ENCODE data around the gene VSIR. TPM values are rescaled to one million over a fixed set of nuclear protein-coding genes. Genes with fewer than 3 reads are reported as not detected.

The VSIR gene
- total and polyA plus RNA-seq, 2 donors, result 25.2 to 51.8 TPM

DNA sequence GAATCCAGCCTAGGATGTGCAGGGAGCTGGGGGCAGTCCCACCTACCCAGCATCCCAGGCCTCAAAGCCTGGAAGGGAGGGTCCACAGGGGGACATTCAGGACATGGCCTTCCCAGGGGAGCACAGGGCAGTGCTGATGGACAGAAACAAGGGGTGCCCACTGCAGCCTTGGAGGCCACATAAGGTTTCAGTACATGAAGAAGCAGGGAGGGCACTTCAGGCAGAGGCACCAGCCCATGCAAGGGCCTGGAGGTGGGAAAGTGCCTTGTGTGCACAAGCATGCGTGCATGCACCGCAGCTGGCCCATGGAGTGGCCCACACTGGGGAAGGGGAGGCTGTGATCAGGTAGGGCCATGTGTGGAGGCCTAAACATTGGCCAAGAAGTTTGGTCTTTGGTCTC, 62.8 kb downstream of the VSIR start:
- no peak overlapping the region for H3K4me3 ChIP-seq (ENCODE audit: low read length in 2 of 2)
- H3K27ac ChIP-seq (ENCODE audit: low read depth in 1 of 2, low read length in 1 of 2), result no peak overlapping the region
- 100% methylated on average over 2 of the region's 2 CpGs for WGBS
- H3K36me3 ChIP-seq (ENCODE audit: control insufficient read depth in 2 of 2, insufficient read depth in 2 of 2, low read length in 1 of 2), result peaks cover 0 to 3% of the 10 kb centered on the region in 2 donors
- peaks cover 30 to 50% of the 10 kb centered on the region in 2 donors for H3K4me1 ChIP-seq (ENCODE audit: control insufficient read depth in 2 of 2, insufficient read depth in 2 of 2, low read length in 2 of 2)
- DNase-seq (ENCODE audit: low read depth in 6 of 9, low spot score in 9 of 9), result no peak
- H3K9me3 ChIP-seq (ENCODE audit: control insufficient read depth in 2 of 2, insufficient read depth in 1 of 2, low read length in 1 of 2), result peaks cover 0 to 3% of the 10 kb centered on the region in 2 donors
- H3K27me3 ChIP-seq (ENCODE audit: control insufficient read depth in 2 of 2, insufficient read depth in 1 of 2, low read length in 1 of 2), result no peaks in the 10 kb centered on the region

DNA sequence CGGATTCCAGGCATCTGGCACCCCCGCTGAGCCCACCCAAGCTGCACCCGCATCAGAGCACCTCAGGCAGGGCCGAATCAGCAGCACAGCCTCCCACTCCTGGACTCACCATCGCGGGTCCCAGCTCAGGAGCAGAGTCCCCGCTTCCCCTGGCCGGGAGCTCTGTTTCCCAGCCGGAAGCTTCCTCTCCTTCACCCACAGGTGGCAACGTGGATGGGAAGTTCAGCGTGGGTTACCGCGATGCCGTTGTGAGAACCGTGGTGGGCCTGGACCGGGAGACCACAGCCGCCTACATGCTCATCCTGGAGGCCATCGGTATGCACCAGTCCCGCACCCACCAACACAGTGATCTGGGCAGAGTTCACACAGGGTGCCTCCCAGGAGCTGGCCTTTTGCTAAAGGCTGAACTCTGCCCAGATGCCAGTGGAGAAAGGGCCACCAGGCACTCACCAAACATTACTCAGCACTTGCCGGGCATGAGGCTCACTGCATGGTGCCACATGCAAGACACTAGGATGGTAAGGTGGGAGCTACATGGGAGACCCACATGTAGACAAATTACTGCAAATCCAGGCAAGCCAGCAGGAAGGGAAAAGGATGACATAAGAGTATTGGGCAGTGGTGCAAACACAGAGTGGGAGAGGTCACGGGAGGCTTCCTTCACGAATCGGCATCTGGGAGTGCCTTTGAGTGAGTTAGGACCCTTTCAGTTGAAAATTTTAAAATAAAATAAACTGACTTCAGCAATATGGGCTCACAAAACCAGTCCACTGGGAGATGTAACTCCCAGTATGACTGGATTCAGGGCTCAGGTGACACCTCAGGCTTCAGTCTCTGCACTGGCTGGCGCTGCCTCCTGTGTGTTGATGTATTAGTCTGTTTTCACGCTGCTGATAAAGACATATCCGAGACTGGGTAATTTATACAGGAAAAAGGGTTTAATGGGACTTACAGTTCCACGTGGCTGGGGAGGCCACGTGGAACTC, 64.1 kb downstream of the VSIR start:
- Histone ChIP-seq H3K9me3 (ENCODE audit: control insufficient read depth in 2 of 2, insufficient read depth in 1 of 2, low read length in 1 of 2) (peaks cover 0 to 3% of the 10 kb centered on the region in 2 donors), H3K27me3 (ENCODE audit: control insufficient read depth in 2 of 2, insufficient read depth in 1 of 2, low read length in 1 of 2) (no peaks in the 10 kb centered on the region), H3K27ac (ENCODE audit: low read depth in 1 of 2, low read length in 1 of 2) (no peak overlapping the region), H3K4me3 (ENCODE audit: low read length in 2 of 2) (no peak overlapping the region), H3K4me1 (ENCODE audit: control insufficient read depth in 2 of 2, insufficient read depth in 2 of 2, low read length in 2 of 2) (peaks cover 19 to 37% of the 10 kb centered on the region in 2 donors), H3K36me3 (ENCODE audit: control insufficient read depth in 2 of 2, insufficient read depth in 2 of 2, low read length in 1 of 2) (no peaks in the 10 kb centered on the region)
- DNase-seq (ENCODE audit: low read depth in 6 of 9, low spot score in 9 of 9), result no peak
- WGBS, result 83% methylated on average over 28 of the region's 28 CpGs

DNA sequence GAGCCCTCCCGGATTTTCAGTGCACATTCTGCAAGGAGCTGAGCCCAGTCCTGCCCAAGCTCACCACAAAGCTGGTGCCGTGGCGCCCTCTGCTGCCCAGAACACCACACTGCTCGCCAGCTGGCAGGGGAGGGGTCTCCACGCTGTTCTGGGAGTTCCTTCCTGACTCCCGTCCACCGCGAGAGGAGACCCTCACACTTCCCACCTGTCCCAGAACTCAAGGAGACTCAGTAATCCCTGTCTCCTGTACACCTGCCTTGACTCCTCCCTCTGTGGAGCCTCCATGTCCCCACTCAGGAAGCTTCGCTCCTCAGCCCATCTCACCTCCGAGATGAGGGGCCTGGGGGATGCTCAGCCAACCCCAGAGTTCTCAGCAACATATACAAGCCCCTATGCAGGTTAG, 65.0 kb downstream of the VSIR start:
- peaks cover 0 to 2% of the 10 kb centered on the region in 2 donors for H3K9me3 ChIP-seq (ENCODE audit: control insufficient read depth in 2 of 2, insufficient read depth in 1 of 2, low read length in 1 of 2)
- no peaks in the 10 kb centered on the region for H3K27me3 ChIP-seq (ENCODE audit: control insufficient read depth in 2 of 2, insufficient read depth in 1 of 2, low read length in 1 of 2)
- H3K27ac ChIP-seq (ENCODE audit: low read depth in 1 of 2, low read length in 1 of 2), result no peak overlapping the region
- peak in 5 of 9 donors; percentile 24 to 72 (median 48) for DNase-seq (ENCODE audit: low read depth in 6 of 9, low spot score in 9 of 9)
- no peak overlapping the region for H3K4me3 ChIP-seq (ENCODE audit: low read length in 2 of 2)
- peaks cover 11 to 28% of the 10 kb centered on the region in 2 donors for H3K4me1 ChIP-seq (ENCODE audit: control insufficient read depth in 2 of 2, insufficient read depth in 2 of 2, low read length in 2 of 2)
- 23% methylated on average over 10 of the region's 10 CpGs for WGBS
- no peaks in the 10 kb centered on the region for H3K36me3 ChIP-seq (ENCODE audit: control insufficient read depth in 2 of 2, insufficient read depth in 2 of 2, low read length in 1 of 2)

DNA sequence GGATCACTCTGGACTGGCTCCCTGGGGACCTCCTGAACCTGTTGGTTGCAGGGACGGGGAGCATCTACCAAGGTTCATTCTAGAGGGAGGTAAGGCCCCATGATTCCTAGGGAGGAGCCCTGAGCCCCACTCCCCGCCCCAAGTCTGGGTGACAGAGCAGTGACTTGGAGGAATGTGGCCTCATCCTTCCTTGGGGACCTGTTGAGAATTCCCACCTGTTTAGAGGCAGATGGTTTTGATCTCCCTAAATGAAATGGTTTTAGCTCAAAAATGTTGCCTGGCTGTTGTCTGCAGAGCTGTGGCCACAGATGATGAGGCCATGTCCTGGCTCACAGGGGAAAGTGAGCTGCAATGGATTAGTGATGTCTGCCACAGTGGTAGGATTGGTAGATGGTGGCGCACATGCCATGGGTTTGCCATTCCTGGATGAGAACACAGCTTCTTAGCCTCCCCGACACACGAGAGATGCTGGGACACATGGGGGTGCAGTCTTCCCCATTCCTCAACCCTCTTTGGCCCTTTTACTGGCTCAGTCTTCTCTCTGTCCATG, 66.0 kb downstream of the VSIR start:
- H3K27ac ChIP-seq (ENCODE audit: low read depth in 1 of 2, low read length in 1 of 2), result no peak overlapping the region
- H3K36me3 ChIP-seq (ENCODE audit: control insufficient read depth in 2 of 2, insufficient read depth in 2 of 2, low read length in 1 of 2), result no peaks in the 10 kb centered on the region
- no peaks in the 10 kb centered on the region for H3K9me3 ChIP-seq (ENCODE audit: control insufficient read depth in 2 of 2, insufficient read depth in 1 of 2, low read length in 1 of 2)
- WGBS, result 96% methylated on average over 5 of the region's 5 CpGs
- no peaks in the 10 kb centered on the region for H3K27me3 ChIP-seq (ENCODE audit: control insufficient read depth in 2 of 2, insufficient read depth in 1 of 2, low read length in 1 of 2)
- no peak for DNase-seq (ENCODE audit: low read depth in 6 of 9, low spot score in 9 of 9)
- H3K4me3 ChIP-seq (ENCODE audit: low read length in 2 of 2), result no peak overlapping the region
- peaks cover under 1 to 18% of the 10 kb centered on the region in 2 donors for H3K4me1 ChIP-seq (ENCODE audit: control insufficient read depth in 2 of 2, insufficient read depth in 2 of 2, low read length in 2 of 2)

DNA sequence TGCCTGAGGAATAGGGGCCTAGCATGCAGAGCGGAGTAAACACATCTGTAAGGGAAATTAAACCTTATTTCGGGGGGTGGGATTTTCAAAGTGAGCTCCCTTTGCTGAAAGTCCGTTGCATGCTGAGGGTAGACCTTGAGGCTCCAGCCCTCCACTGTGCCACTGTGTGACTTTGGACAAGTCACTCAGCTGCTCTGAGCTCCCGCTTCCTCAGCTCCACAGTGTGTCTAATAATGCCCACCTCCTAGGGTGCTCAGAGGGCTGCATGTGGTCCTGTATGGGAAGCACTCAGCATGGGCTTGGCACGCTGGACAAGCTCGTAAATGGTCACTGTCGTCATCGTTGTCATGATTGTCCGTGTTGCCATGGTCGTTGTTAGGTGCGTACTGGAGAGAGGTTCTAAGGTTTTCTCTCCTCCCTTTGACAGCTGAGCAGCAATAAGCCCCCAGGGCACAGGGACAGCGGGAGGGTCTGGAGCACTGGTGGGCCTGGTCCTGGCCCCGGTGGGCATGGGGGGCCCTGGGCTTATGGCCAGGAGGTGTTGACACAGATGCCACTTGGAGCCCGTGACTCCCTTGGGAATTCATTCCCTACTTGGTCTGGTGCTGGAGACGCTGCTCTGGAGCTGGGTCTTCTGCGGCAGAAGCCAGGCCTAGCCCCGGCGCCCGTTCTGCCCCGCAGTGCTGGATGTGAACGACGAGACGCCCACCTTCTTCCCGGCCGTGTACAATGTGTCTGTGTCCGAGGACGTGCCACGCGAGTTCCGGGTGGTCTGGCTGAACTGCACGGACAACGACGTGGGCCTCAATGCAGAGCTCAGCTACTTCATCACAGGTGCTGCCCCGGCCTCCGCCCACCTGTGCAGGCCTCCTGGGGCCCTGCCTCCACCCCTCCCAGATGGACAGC, 66.9 kb downstream of the VSIR start:
- Histone ChIP-seq H3K4me1 (ENCODE audit: control insufficient read depth in 2 of 2, insufficient read depth in 2 of 2, low read length in 2 of 2) (peaks cover 0 to 10% of the 10 kb centered on the region in 2 donors), H3K27ac (ENCODE audit: low read depth in 1 of 2, low read length in 1 of 2) (no peak overlapping the region), H3K27me3 (ENCODE audit: control insufficient read depth in 2 of 2, insufficient read depth in 1 of 2, low read length in 1 of 2) (no peaks in the 10 kb centered on the region), H3K4me3 (ENCODE audit: low read length in 2 of 2) (no peak overlapping the region), H3K36me3 (ENCODE audit: control insufficient read depth in 2 of 2, insufficient read depth in 2 of 2, low read length in 1 of 2) (no peaks in the 10 kb centered on the region), H3K9me3 (ENCODE audit: control insufficient read depth in 2 of 2, insufficient read depth in 1 of 2, low read length in 1 of 2) (no peaks in the 10 kb centered on the region)
- no peak for DNase-seq (ENCODE audit: low read depth in 6 of 9, low spot score in 9 of 9)
- 97% methylated on average over 35 of the region's 35 CpGs for WGBS

DNA sequence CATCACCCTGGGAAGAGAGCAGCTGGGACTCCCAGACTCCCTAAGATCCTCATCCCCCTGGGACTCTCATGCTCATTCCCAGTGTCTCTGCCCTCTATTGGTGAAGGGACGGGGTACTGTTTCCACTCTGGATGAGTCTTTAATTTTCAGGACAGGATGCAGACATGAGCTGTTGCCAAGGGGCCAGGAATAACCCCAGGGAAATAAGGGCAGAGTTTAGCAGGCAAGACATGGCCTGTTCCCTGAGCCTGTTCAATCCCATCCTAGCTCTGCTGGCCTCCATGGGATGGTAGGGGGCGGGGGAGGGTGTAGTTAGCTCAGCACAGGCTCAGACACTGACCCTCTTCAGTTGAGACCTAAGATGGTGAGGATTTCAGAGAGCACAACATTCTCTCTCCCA, 67.7 kb downstream of the VSIR start:
- no peaks in the 10 kb centered on the region for H3K36me3 ChIP-seq (ENCODE audit: control insufficient read depth in 2 of 2, insufficient read depth in 2 of 2, low read length in 1 of 2)
- H3K27ac ChIP-seq (ENCODE audit: low read depth in 1 of 2, low read length in 1 of 2), result no peak overlapping the region
- WGBS, result 93% methylated on average over 2 of the region's 2 CpGs
- no peak overlapping the region for H3K4me3 ChIP-seq (ENCODE audit: low read length in 2 of 2)
- H3K9me3 ChIP-seq (ENCODE audit: control insufficient read depth in 2 of 2, insufficient read depth in 1 of 2, low read length in 1 of 2), result no peaks in the 10 kb centered on the region
- no peak for DNase-seq (ENCODE audit: low read depth in 6 of 9, low spot score in 9 of 9)
- H3K4me1 ChIP-seq (ENCODE audit: control insufficient read depth in 2 of 2, insufficient read depth in 2 of 2, low read length in 2 of 2), result peaks cover 0 to 10% of the 10 kb centered on the region in 2 donors
- no peaks in the 10 kb centered on the region for H3K27me3 ChIP-seq (ENCODE audit: control insufficient read depth in 2 of 2, insufficient read depth in 1 of 2, low read length in 1 of 2)

DNA sequence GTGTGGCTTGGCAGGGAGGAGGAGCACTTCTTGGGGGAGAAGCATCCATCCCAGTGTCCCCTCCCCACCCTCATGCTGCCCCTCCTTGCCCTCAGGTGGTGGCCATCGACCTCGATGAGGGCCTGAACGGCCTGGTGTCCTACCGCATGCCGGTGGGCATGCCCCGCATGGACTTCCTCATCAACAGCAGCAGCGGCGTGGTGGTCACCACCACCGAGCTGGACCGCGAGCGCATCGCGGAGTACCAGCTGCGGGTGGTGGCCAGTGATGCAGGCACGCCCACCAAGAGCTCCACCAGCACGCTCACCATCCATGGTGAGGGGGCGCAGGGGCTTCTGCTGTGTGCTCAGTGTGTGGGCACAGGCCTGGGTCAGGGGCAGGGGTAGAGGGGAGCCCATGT, 68.5 kb downstream of the VSIR start:
- no peaks in the 10 kb centered on the region for H3K27me3 ChIP-seq (ENCODE audit: control insufficient read depth in 2 of 2, insufficient read depth in 1 of 2, low read length in 1 of 2)
- no peaks in the 10 kb centered on the region for H3K9me3 ChIP-seq (ENCODE audit: control insufficient read depth in 2 of 2, insufficient read depth in 1 of 2, low read length in 1 of 2)
- no peak overlapping the region for H3K4me3 ChIP-seq (ENCODE audit: low read length in 2 of 2)
- H3K4me1 ChIP-seq (ENCODE audit: control insufficient read depth in 2 of 2, insufficient read depth in 2 of 2, low read length in 2 of 2), result peaks cover 0 to 10% of the 10 kb centered on the region in 2 donors
- H3K27ac ChIP-seq (ENCODE audit: low read depth in 1 of 2, low read length in 1 of 2), result no peak overlapping the region
- DNase-seq (ENCODE audit: low read depth in 6 of 9, low spot score in 9 of 9), result no peak
- WGBS, result 97% methylated on average over 18 of the region's 18 CpGs
- H3K36me3 ChIP-seq (ENCODE audit: control insufficient read depth in 2 of 2, insufficient read depth in 2 of 2, low read length in 1 of 2), result no peaks in the 10 kb centered on the region

DNA sequence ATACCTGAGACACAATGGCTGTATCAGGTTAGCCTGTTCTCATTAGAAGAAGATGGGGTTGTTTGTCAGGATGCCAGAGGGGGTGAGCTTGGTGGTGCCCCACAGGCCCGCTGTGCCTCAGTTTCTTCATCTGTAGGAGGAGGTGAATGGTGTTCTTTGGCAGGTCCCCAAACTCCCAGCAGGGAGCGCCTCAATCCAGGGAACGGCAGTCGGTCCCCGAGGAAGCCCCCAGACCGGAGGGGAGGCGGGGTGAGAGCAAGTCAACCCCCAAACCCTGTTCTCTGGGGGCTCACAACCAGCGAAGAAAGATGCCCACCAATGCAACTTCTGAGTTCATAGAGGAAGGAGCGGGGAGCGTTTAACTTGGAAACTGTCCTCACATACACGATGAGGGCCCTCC, 69.7 kb downstream of the VSIR start:
- no peak for DNase-seq (ENCODE audit: low read depth in 6 of 9, low spot score in 9 of 9)
- 95% methylated on average over 11 of the region's 11 CpGs for WGBS
- H3K36me3 ChIP-seq (ENCODE audit: control insufficient read depth in 2 of 2, insufficient read depth in 2 of 2, low read length in 1 of 2), result no peaks in the 10 kb centered on the region
- no peak overlapping the region for H3K27ac ChIP-seq (ENCODE audit: low read depth in 1 of 2, low read length in 1 of 2)
- no peaks in the 10 kb centered on the region for H3K27me3 ChIP-seq (ENCODE audit: control insufficient read depth in 2 of 2, insufficient read depth in 1 of 2, low read length in 1 of 2)
- peaks cover 0 to 10% of the 10 kb centered on the region in 2 donors for H3K4me1 ChIP-seq (ENCODE audit: control insufficient read depth in 2 of 2, insufficient read depth in 2 of 2, low read length in 2 of 2)
- H3K9me3 ChIP-seq (ENCODE audit: control insufficient read depth in 2 of 2, insufficient read depth in 1 of 2, low read length in 1 of 2), result no peaks in the 10 kb centered on the region
- H3K4me3 ChIP-seq (ENCODE audit: low read length in 2 of 2), result no peak overlapping the region
